Liver (tissue), 3 donors: ENCODE measurements around the gene NNT.

Experiments used
- ATF3 ChIP-seq: IDR thresholded peaks from 2 replicates; pipeline ENCODE4 v1.6.1; 2016; ENCODE audit warnings: antibody characterized with exemption
- FOXA1 ChIP-seq: IDR thresholded peaks from 2 replicates; pipeline ENCODE4 v1.6.1; 2016; ENCODE audit warnings: antibody characterized with exemption
- GABPA ChIP-seq, 2 donors: IDR thresholded peaks in 1 of 2; conservative IDR thresholded peaks in 1 of 2; 2 replicates each; pipeline ENCODE4 v1.6.1; 2016; ENCODE audit warnings: antibody characterized with exemption in 2 of 2, mild to moderate bottlenecking in 1 of 2, moderate library complexity in 1 of 2
- HNF4G ChIP-seq: IDR thresholded peaks from 2 replicates; pipeline ENCODE4 v1.6.1; 2016; ENCODE audit warnings: antibody characterized with exemption
- JUND ChIP-seq, 2 donors: IDR thresholded peaks; 2 replicates each; pipeline ENCODE4 v1.6.1; 2016; ENCODE audit warnings: antibody characterized with exemption in 2 of 2
- MAX ChIP-seq: IDR thresholded peaks from 2 replicates; pipeline ENCODE4 v1.6.1; 2016; ENCODE audit warnings: antibody characterized with exemption
- NR2F2 ChIP-seq: IDR thresholded peaks from 2 replicates; pipeline ENCODE4 v1.6.1; 2016; ENCODE audit warnings: antibody characterized with exemption
- RAD21 ChIP-seq, 2 donors: IDR thresholded peaks; 2 replicates each; pipeline ENCODE4 v1.6.1; 2016; ENCODE audit warnings: antibody characterized with exemption in 2 of 2, mild to moderate bottlenecking in 2 of 2
- REST ChIP-seq: IDR thresholded peaks from 2 replicates; pipeline ENCODE4 v1.6.1; 2016; ENCODE audit warnings: antibody characterized with exemption, mild to moderate bottlenecking
- RXRA ChIP-seq, 2 donors: IDR thresholded peaks; 2 replicates each; pipeline ENCODE4 v1.6.1; 2017 to 2018; ENCODE audit warnings: antibody characterized with exemption in 2 of 2, mild to moderate bottlenecking in 1 of 2
- SP1 ChIP-seq: IDR thresholded peaks from 2 replicates; pipeline ENCODE4 v1.6.1; 2018; ENCODE audit warnings: antibody characterized with exemption, mild to moderate bottlenecking
- TAF1 ChIP-seq: conservative IDR thresholded peaks from 2 replicates; pipeline ENCODE4 v1.6.1; 2016; ENCODE audit warnings: antibody characterized with exemption, mild to moderate bottlenecking
- ZBTB33 ChIP-seq: IDR thresholded peaks from 2 replicates; pipeline ENCODE4 v1.6.1; 2016; ENCODE audit warnings: antibody characterized with exemption
- TF ChIP-seq, protein P1 (sequence below): fragments of 150-350 bp; IDR thresholded peaks from 2 replicates; pipeline ENCODE4 v1.5.1; 2017; ENCODE audit warnings: improper control_type of control experiment, low read depth, low read length; ENCODE audit not compliant: missing input control
- donor health status: healthy.
- donor health status: healthy.

DNA sequence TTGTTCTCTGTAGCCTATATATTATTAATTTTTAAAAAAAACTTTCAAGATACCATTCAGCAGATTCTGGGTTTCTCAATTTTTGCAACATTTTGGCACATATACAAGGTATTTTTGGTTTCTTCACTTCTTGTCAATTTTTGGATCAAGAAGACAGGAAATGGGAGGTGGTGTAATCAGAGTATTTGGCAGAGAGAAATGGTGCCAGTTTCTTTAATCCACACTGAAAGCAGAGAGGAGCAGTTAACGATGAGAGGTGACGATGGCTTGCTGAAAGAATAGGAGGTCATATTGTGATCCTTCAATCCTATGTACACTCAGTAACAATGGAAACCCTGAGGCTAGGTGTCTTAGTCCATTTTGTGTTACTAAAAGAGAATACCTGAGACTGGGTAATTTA is 16.4 kb downstream of the NNT start:
- TF ChIP-seq, protein P1, sequence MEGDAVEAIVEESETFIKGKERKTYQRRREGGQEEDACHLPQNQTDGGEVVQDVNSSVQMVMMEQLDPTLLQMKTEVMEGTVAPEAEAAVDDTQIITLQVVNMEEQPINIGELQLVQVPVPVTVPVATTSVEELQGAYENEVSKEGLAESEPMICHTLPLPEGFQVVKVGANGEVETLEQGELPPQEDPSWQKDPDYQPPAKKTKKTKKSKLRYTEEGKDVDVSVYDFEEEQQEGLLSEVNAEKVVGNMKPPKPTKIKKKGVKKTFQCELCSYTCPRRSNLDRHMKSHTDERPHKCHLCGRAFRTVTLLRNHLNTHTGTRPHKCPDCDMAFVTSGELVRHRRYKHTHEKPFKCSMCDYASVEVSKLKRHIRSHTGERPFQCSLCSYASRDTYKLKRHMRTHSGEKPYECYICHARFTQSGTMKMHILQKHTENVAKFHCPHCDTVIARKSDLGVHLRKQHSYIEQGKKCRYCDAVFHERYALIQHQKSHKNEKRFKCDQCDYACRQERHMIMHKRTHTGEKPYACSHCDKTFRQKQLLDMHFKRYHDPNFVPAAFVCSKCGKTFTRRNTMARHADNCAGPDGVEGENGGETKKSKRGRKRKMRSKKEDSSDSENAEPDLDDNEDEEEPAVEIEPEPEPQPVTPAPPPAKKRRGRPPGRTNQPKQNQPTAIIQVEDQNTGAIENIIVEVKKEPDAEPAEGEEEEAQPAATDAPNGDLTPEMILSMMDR, result no peak
- TF ChIP-seq HNF4G, result no peak
- peak; percentile 19 to 37 for TF ChIP-seq RXRA (IDR thresholded peaks at IDR 0.05)
- no peak for TF ChIP-seq ZBTB33
- TF ChIP-seq ATF3, result no peak
- no peak for TF ChIP-seq RAD21 (IDR thresholded peaks at IDR 0.05)
- no peak for TF ChIP-seq JUND (IDR thresholded peaks at IDR 0.05)
- no peak for TF ChIP-seq REST
- TF ChIP-seq MAX, result no peak
- TF ChIP-seq FOXA1, result no peak
- TF ChIP-seq TAF1, result no peak
- TF ChIP-seq SP1, result no peak
- peak in 1 of 2 donors; percentile 39 for TF ChIP-seq GABPA (IDR thresholded peaks at IDR 0.05 in 1 of 2, conservative IDR thresholded peaks at IDR 0.05 in 1 of 2)
- TF ChIP-seq NR2F2, result no peak
